ENCODE data around the gene PROK1. TPM values are rescaled to one million over a fixed set of nuclear protein-coding genes. Genes with fewer than 3 reads are reported as not detected.
A peak's percentile ranks its signal among the peaks of the same experiment; 100 is the strongest.

PROK1 gene
- total and polyA plus RNA-seq, 2 of the 13 experiments (the other 11 are each of a cell fraction or from before 2014, with no cell fraction given): 0.07 TPM; not detected in 1

- TF ChIP-seq ZNF180 (CRISPR knock-in tag; IDR thresholded peaks at IDR 0.05; ENCODE audit: borderline replicate concordance, low read depth): peak; percentile 80; the same call in 1 of the 2 replicates
- peak; percentile 80; the same call in 1 of the 2 replicates for TF ChIP-seq ZNF616 (CRISPR knock-in tag; IDR thresholded peaks at IDR 0.05; ENCODE audit: low read depth)
- peak; percentile 75 for TF ChIP-seq FOXA3 (CRISPR knock-in tag; IDR thresholded peaks at IDR 0.05)
- TF ChIP-seq MIER2 (CRISPR knock-in tag; IDR thresholded peaks at IDR 0.05): peak; percentile 70
- no peak for TF ChIP-seq ZNF775 (CRISPR knock-in tag; IDR thresholded peaks at IDR 0.05; ENCODE audit: borderline replicate concordance)
- TF ChIP-seq POLR2G (IDR thresholded peaks at IDR 0.05; ENCODE audit: low read depth, low read length): peak; percentile 95
- no peak for TF ChIP-seq RARG (CRISPR knock-in tag; IDR thresholded peaks at IDR 0.05; ENCODE audit: low read depth)
- no peak for TF ChIP-seq ZNF337 (CRISPR knock-in tag; IDR thresholded peaks at IDR 0.05; ENCODE audit: borderline replicate concordance, low read depth)
- TF ChIP-seq ZNF101 (CRISPR knock-in tag; IDR thresholded peaks at IDR 0.05; ENCODE audit: borderline replicate concordance, low read depth): peak; percentile 92; the same call in 1 of the 2 replicates
- peak; percentile 98 for TF ChIP-seq ASH2L (IDR thresholded peaks at IDR 0.05; ENCODE audit: insufficient read length, low read depth, low read length)
- TF ChIP-seq, protein P1, sequence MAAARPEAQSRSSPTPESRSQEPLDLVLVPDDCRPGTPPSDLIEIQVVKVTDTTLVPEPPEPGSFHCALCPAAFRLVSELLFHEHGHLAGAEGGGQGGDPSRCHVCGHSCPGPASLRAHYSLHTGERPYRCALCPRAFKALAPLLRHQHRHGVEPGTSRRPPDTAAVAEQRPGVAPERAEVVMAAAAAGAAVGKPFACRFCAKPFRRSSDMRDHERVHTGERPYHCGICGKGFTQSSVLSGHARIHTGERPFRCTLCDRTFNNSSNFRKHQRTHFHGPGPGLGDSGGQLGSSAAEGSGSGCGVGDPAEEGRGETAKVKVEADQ (CRISPR knock-in tag; IDR thresholded peaks at IDR 0.05; ENCODE audit: borderline replicate concordance): peak; percentile 80; the same call in 1 of the 2 replicates
- TF ChIP-seq GTF2F1 (IDR thresholded peaks at IDR 0.05; ENCODE audit: low read length): no peak
- TF ChIP-seq ESRRA (CRISPR knock-in tag; IDR thresholded peaks at IDR 0.05; ENCODE audit: low read depth): peak; percentile 90
- peak; percentile 55; the same call in 1 of the 2 replicates for TF ChIP-seq ZNF460 (CRISPR knock-in tag; IDR thresholded peaks at IDR 0.05; ENCODE audit: borderline replicate concordance)
- TF ChIP-seq HBP1 (CRISPR knock-in tag; IDR thresholded peaks at IDR 0.05; ENCODE audit: low read depth): peak; percentile 91
- TF ChIP-seq HDAC2 (CRISPR knock-in tag; IDR thresholded peaks at IDR 0.05): peak; percentile 86
- TF ChIP-seq ZFP36L1 (CRISPR knock-in tag; IDR thresholded peaks at IDR 0.05): peak; percentile 94; the same call in 1 of the 2 replicates
- peak; percentile 91 for TF ChIP-seq ZHX2 (IDR thresholded peaks at IDR 0.05; ENCODE audit: low read depth)
- TF ChIP-seq ZHX2 (CRISPR knock-in tag; IDR thresholded peaks at IDR 0.05; ENCODE audit: borderline replicate concordance): peak; percentile 90
- TF ChIP-seq ATRX (CRISPR knock-in tag; IDR thresholded peaks at IDR 0.05; ENCODE audit: borderline replicate concordance): no peak
These were observed 43.4 kb upstream of the PROK1 start, which contains the start of gene LAMTOR5 (continued) for GRCh38 chr1:110407260-110408210.
